ENCODE measurements around the gene RPP14. TPM values are rescaled to one million over a fixed set of nuclear protein-coding genes. Genes with fewer than 3 reads are reported as not detected.
A peak's percentile ranks its signal among the peaks of the same experiment; 100 is the strongest.
"Not testable (repeated sequence)": the region's sequence is repeated elsewhere in the genome, so short reads cannot be mapped to it uniquely, and the experiment has no call there.

The RPP14 gene
- total RNA-seq, 6 experiments from 2014 or later, result 14.5 to 19.9 (median 16.0) TPM

DNA sequence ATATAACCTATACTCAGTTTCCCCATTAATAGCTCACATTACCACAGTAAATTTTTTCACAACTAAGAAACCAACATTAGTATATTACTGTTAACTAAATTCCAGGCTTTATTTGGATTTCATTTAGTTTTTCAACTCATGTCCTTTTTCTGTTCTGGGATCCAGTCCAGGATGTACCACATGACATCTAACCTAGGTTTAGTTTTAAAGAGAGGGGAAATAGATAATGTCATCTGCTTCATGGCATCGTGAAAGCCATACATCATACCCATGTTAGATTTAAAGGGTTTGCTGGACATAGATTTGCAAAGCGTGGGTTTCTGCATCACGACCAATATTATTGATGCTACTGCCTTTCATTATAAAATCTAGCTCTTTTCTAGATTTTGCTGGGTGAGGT is 33.2 kb upstream of the RPP14 start:
- no peaks in the 10 kb centered on the region for H3K27me3 Mint-ChIP-seq (ENCODE audit: insufficient read depth)
- no peak for TF ChIP-seq CTCF (IDR thresholded peaks at IDR 0.05)
- peak overlapping the region; percentile 95 for H3K27ac Mint-ChIP-seq
- peaks cover 36% of the 10 kb centered on the region for H3K36me3 Mint-ChIP-seq (ENCODE audit: low read depth)
- peaks cover 32% of the 10 kb centered on the region for H3K4me1 Mint-ChIP-seq (ENCODE audit: low read depth)
- no peak for DNase-seq
- peak overlapping the region; percentile 80; the same call in 1 of the 2 replicates for H3K4me3 Mint-ChIP-seq
- H3K9me3 Mint-ChIP-seq, result no peaks in the 10 kb centered on the region

DNA sequence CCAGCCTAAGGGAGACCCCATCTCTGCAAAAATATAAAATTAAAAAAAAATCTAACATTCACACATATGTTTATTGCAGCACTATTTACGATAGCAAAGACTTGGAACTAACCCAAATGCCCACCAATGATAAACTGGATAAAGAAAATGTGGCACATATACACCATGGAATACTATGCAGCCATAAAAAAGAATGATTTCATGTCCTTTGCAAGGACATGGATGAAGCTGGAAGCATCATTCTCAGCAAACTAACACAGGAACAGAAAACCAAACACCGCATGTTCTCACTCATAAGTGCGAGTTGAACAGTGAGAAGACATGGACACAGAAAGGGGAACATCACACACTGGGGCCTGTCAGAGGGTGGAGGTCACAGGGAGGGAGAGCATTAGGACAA is 32.7 kb upstream of the RPP14 start:
- H3K4me1 Mint-ChIP-seq (ENCODE audit: low read depth), result peaks cover 32% of the 10 kb centered on the region
- H3K27me3 Mint-ChIP-seq (ENCODE audit: insufficient read depth); H3K27ac Mint-ChIP-seq; DNase-seq; H3K4me3 Mint-ChIP-seq; H3K9me3 Mint-ChIP-seq: not testable (repeated sequence)
- H3K36me3 Mint-ChIP-seq (ENCODE audit: low read depth), result peaks cover 38% of the 10 kb centered on the region

DNA sequence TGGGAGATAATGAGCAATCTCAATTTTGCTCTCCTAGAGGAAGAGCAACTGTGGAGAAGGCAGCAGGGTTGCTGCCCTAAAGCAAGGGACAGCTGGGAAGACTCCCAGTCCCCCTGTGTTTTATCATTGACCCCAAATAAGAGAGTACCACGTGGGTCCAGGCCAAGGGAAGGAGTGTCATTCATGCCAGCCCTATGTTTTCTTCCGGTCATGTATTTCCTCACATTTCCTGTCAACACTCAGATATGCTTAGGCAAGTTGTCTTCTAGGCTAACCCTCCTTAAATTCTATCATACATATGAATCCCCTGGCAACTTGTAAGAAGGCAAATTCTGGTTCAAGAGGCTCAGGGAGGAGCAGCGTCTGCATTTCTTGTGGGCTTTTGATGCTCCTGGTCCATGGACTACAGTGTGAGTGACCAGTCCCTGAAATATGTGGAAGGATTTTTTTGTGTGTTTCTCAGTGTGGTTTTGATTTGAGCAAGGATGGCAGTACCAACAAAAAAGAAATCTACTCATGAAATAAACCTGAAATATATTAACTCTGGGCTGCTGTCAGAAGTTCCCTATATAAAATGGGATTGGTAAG is 31.9 kb upstream of the RPP14 start:
- Mint-ChIP-seq H3K36me3 (ENCODE audit: low read depth) (peaks cover 40% of the 10 kb centered on the region), H3K27ac (peak overlapping the region; percentile 28; the same call in 1 of the 2 replicates), H3K27me3 (ENCODE audit: insufficient read depth) (no peaks in the 10 kb centered on the region), H3K9me3 (no peaks in the 10 kb centered on the region), H3K4me1 (ENCODE audit: low read depth) (peaks cover 32% of the 10 kb centered on the region), H3K4me3 (no peak overlapping the region)
- TF ChIP-seq CTCF (IDR thresholded peaks at IDR 0.05), result no peak
- peak; percentile 25 for DNase-seq

DNA sequence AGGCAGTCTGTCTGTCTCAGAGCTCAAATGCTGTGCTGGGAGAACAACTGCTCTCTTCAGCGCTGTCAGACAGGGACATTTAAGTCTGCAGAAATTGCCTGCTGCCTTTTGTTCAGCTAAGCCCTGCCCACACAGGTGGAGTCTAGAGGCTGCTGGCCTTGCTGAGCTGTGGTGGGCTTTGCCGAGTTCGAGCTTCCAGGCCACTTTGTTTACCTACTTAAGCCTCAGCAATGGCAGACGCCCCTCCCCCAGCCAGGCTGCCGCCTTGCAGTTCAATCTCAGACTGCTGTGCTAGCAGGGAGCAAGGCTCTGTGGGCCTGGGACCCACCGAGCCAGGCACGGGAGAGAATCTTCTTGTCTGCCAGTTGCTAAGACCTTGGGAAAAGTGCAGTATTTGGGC is 25.0 kb upstream of the RPP14 start:
- no peak for DNase-seq
- H3K4me1 Mint-ChIP-seq (ENCODE audit: low read depth), result no peaks in the 10 kb centered on the region
- TF ChIP-seq CTCF (IDR thresholded peaks at IDR 0.05), result no peak
- peaks cover 1% of the 10 kb centered on the region; the same call in 1 of the 2 replicates for H3K27me3 Mint-ChIP-seq (ENCODE audit: insufficient read depth)
- H3K36me3 Mint-ChIP-seq (ENCODE audit: low read depth), result peaks cover 33% of the 10 kb centered on the region
- no peak overlapping the region for H3K4me3 Mint-ChIP-seq
- no peak overlapping the region for H3K27ac Mint-ChIP-seq
- H3K9me3 Mint-ChIP-seq, result no peaks in the 10 kb centered on the region

DNA sequence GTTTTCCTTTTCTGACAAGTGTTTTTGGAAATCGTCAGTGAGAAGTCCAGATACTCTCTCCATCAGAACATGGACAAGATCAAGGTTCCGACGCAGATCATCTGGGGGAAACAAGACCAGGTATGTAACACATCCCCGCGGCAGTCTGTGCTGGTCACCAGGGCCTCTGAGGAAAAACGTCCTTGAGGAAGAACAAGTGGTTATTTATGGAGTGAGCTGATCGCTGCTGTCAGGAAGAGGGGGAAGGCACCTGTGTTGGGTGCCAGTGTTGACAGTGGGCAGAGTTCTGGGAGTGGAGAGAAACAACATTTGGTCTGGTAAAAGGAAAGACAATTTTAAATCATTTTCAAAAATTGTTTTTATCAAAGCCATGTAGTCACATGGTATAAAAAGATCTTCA is 20.7 kb upstream of the RPP14 start:
- peaks cover 1% of the 10 kb centered on the region; the same call in 1 of the 2 replicates for H3K27me3 Mint-ChIP-seq (ENCODE audit: insufficient read depth)
- no peak overlapping the region for H3K4me3 Mint-ChIP-seq
- no peak for TF ChIP-seq CTCF (IDR thresholded peaks at IDR 0.05)
- no peaks in the 10 kb centered on the region for H3K9me3 Mint-ChIP-seq
- no peaks in the 10 kb centered on the region for H3K4me1 Mint-ChIP-seq (ENCODE audit: low read depth)
- no peak for DNase-seq
- no peak overlapping the region for H3K27ac Mint-ChIP-seq
- peaks cover 7% of the 10 kb centered on the region for H3K36me3 Mint-ChIP-seq (ENCODE audit: low read depth)

- TF ChIP-seq CTCF (IDR thresholded peaks at IDR 0.05), result no peak
- no peak for DNase-seq
- Mint-ChIP-seq H3K4me1 (ENCODE audit: low read depth) (no peaks in the 10 kb centered on the region), H3K36me3 (ENCODE audit: low read depth) (peaks cover 7% of the 10 kb centered on the region), H3K27ac (no peak overlapping the region), H3K9me3 (no peaks in the 10 kb centered on the region), H3K4me3 (no peak overlapping the region), H3K27me3 (ENCODE audit: insufficient read depth) (peaks cover 1% of the 10 kb centered on the region; the same call in 1 of the 2 replicates)
Measured at GRCh38 chr3:58287354-58287753, 18.7 kb upstream of the RPP14 start.
